ENCODE data around the gene TMOD1.
A peak's percentile ranks its signal among the peaks of the same experiment; 100 is the strongest.
"Not testable (repeated sequence)": the region's sequence is repeated elsewhere in the genome, so short reads cannot be mapped to it uniquely, and the experiment has no call there.

Gene TMOD1

GRCh38 chr9:97617939-97618416 is 116.5 kb downstream of the TMOD1 start:
- Histone ChIP-seq H3K27ac (ENCODE audit: low read length) (peak overlapping the region; percentile 56), H4K20me1 (ENCODE audit: insufficient read depth, low read length) (no peaks in the 10 kb centered on the region), H3K36me3 (replicated peaks; ENCODE audit: low read depth, low read length) (peaks cover 23% of the 10 kb centered on the region), H3K79me2 (ENCODE audit: low read length) (0 out of 2 replicates have a peak, but pooled peaks cover 3% of the 10 kb centered on the region), H3K4me2 (ENCODE audit: low read length) (peak overlapping the region; percentile 48), H3K9ac (ENCODE audit: low read length) (no peak overlapping the region), H3K4me1 (ENCODE audit: low read length) (peaks cover 16% of the 10 kb centered on the region), H3K27me3 (ENCODE audit: low read depth, low read length) (no peaks in the 10 kb centered on the region), H3K4me3 (ENCODE audit: low read length) (peak overlapping the region; percentile 30; the same call in 1 of the 2 replicates), H3K9me3 (ENCODE audit: insufficient read depth, low read length) (no peaks in the 10 kb centered on the region), H2AFZ (ENCODE audit: low read depth, low read length) (no peak overlapping the region)
- no peak for TF ChIP-seq CTCF (IDR thresholded peaks at IDR 0.05; ENCODE audit: low read depth, low read length)
- TF ChIP-seq EZH2phosphoT487 (IDR thresholded peaks at IDR 0.05; ENCODE audit: low read depth), result no peak

GRCh38 chr9:97620063-97620462 is 118.6 kb downstream of the TMOD1 start:
- H3K9ac ChIP-seq (ENCODE audit: low read length); H2AFZ ChIP-seq (ENCODE audit: low read depth, low read length); H3K9me3 ChIP-seq (ENCODE audit: insufficient read depth, low read length); H3K79me2 ChIP-seq (ENCODE audit: low read length); H3K27me3 ChIP-seq (ENCODE audit: low read depth, low read length); H3K4me2 ChIP-seq (ENCODE audit: low read length); H4K20me1 ChIP-seq (ENCODE audit: insufficient read depth, low read length); H3K4me3 ChIP-seq (ENCODE audit: low read length); H3K27ac ChIP-seq (ENCODE audit: low read length): not testable (repeated sequence)
- peaks cover 16% of the 10 kb centered on the region for H3K4me1 ChIP-seq (ENCODE audit: low read length)
- peaks cover 36% of the 10 kb centered on the region for H3K36me3 ChIP-seq (replicated peaks; ENCODE audit: low read depth, low read length)

GRCh38 chr9:97622483-97622882 is 121.0 kb downstream of the TMOD1 start:
- not testable (repeated sequence) for H2AFZ ChIP-seq (ENCODE audit: low read depth, low read length); H3K9ac ChIP-seq (ENCODE audit: low read length); H3K27ac ChIP-seq (ENCODE audit: low read length); H3K4me2 ChIP-seq (ENCODE audit: low read length); H3K4me3 ChIP-seq (ENCODE audit: low read length); H4K20me1 ChIP-seq (ENCODE audit: insufficient read depth, low read length); H3K79me2 ChIP-seq (ENCODE audit: low read length); H3K27me3 ChIP-seq (ENCODE audit: low read depth, low read length); H3K9me3 ChIP-seq (ENCODE audit: insufficient read depth, low read length)
- H3K36me3 ChIP-seq (replicated peaks; ENCODE audit: low read depth, low read length), result peaks cover 40% of the 10 kb centered on the region
- peaks cover 14% of the 10 kb centered on the region for H3K4me1 ChIP-seq (ENCODE audit: low read length)

GRCh38 chr9:97623946-97624345 is 122.5 kb downstream of the TMOD1 start:
- H2AFZ ChIP-seq (ENCODE audit: low read depth, low read length), result no peak overlapping the region
- no peaks in the 10 kb centered on the region for H4K20me1 ChIP-seq (ENCODE audit: insufficient read depth, low read length)
- peaks cover 27% of the 10 kb centered on the region for H3K36me3 ChIP-seq (replicated peaks; ENCODE audit: low read depth, low read length)
- H3K4me3 ChIP-seq (ENCODE audit: low read length), result no peak overlapping the region
- no peak overlapping the region for H3K9ac ChIP-seq (ENCODE audit: low read length)
- no peaks in the 10 kb centered on the region for H3K4me1 ChIP-seq (ENCODE audit: low read length)
- H3K27ac ChIP-seq (ENCODE audit: low read length), result no peak overlapping the region
- no peaks in the 10 kb centered on the region for H3K9me3 ChIP-seq (ENCODE audit: insufficient read depth, low read length)
- H3K27me3 ChIP-seq (ENCODE audit: low read depth, low read length), result no peaks in the 10 kb centered on the region
- H3K4me2 ChIP-seq (ENCODE audit: low read length), result no peak overlapping the region
- peaks cover 15% of the 10 kb centered on the region for H3K79me2 ChIP-seq (ENCODE audit: low read length)
- no peak for TF ChIP-seq CTCF (IDR thresholded peaks at IDR 0.05; ENCODE audit: low read depth, low read length)
- TF ChIP-seq EZH2phosphoT487 (IDR thresholded peaks at IDR 0.05; ENCODE audit: low read depth), result no peak

- Histone ChIP-seq H3K4me1 (ENCODE audit: low read length) (no peaks in the 10 kb centered on the region), H3K4me3 (ENCODE audit: low read length) (no peak overlapping the region), H3K79me2 (ENCODE audit: low read length) (peaks cover 23% of the 10 kb centered on the region), H3K9me3 (ENCODE audit: insufficient read depth, low read length) (no peaks in the 10 kb centered on the region), H3K27ac (ENCODE audit: low read length) (no peak overlapping the region), H3K4me2 (ENCODE audit: low read length) (no peak overlapping the region), H3K9ac (ENCODE audit: low read length) (no peak overlapping the region), H2AFZ (ENCODE audit: low read depth, low read length) (no peak overlapping the region), H3K27me3 (ENCODE audit: low read depth, low read length) (no peaks in the 10 kb centered on the region), H4K20me1 (ENCODE audit: insufficient read depth, low read length) (no peaks in the 10 kb centered on the region), H3K36me3 (replicated peaks; ENCODE audit: low read depth, low read length) (peaks cover 21% of the 10 kb centered on the region)
- no peak for TF ChIP-seq EZH2phosphoT487 (IDR thresholded peaks at IDR 0.05; ENCODE audit: low read depth)
- no peak for TF ChIP-seq CTCF (IDR thresholded peaks at IDR 0.05; ENCODE audit: low read depth, low read length)
Observed at GRCh38 chr9:97625620-97626019, 124.2 kb downstream of the TMOD1 start.

All from OCI-LY3 (cell line).